Body of pancreas (tissue), 4 donors: ENCODE results near the gene CRABP1. TPM values are rescaled to one million over a fixed set of nuclear protein-coding genes. Genes with fewer than 3 reads are reported as not detected.

ENCODE experiments used
- ATAC-seq: fragments of 150-250 bp; one replicate; pipeline ENCODE4 v1.9.1; 2016
- DNase-seq, 4 donors: peaks; one replicate each; pipeline ENCODE4 v3.0.0-alpha.2; 2019
- H3K27ac ChIP-seq, 4 donors: fragments of 200-600 bp; sonication (generic); 1 replicate in 3 of 4; 2 replicates in 1 of 4; pipeline versions ENCODE4 v1.5.1 to v1.6.1; 2016 to 2019; ENCODE audit warnings: mild to moderate bottlenecking in 1 of 4, mixed read lengths in 1 of 4, moderate library complexity in 1 of 4
- H3K27me3 ChIP-seq, 2 donors: fragments of 200-600 bp; sonication (generic); one replicate each; pipeline ENCODE4 v1.6.0; 2016; ENCODE audit warnings: mild to moderate bottlenecking in 1 of 2
- H3K36me3 ChIP-seq, 2 donors: fragments of 200-600 bp; sonication (generic); replicated peaks in 1 of 2; 2 replicates each; pipeline ENCODE4 v1.5.1; 2016; ENCODE audit warnings: low read depth in 2 of 2; ENCODE audit not compliant: insufficient read depth in 1 of 2
- H3K4me1 ChIP-seq: fragments of 200-600 bp; sonication (generic); one replicate; pipeline ENCODE4 v1.6.0; 2016
- H3K4me3 ChIP-seq, 2 donors: fragments of 200-600 bp; sonication (generic); 1 replicate in 1 of 2; 2 replicates in 1 of 2; pipeline ENCODE4 v1.5.1; 2016 to 2019
- H3K9me3 ChIP-seq, 3 donors: fragments of 200-600 bp; sonication (generic); 1 replicate in 2 of 3; 2 replicates in 1 of 3; pipeline ENCODE4 v1.5.1; 2016
- POLR2A ChIP-seq, 3 donors: fragments of 450-650 bp; IDR thresholded peaks; one replicate each; pipeline ENCODE4 v1.6.1; 2016; ENCODE audit warnings: antibody characterized with exemption in 3 of 3, mild to moderate bottlenecking in 2 of 3
- WGBS, 2 donors: methylation state at CpG; one replicate each; pipeline ENCODE4 v1.1.5; 2017; 5-methylcytosine and 5-hydroxymethylcytosine counted together
- intact Hi-C: fragments of 100-400 bp; cut with DNase I; formaldehyde crosslinking; loops from one replicate; pipeline ENCODE4 v1.15.1; 2023
- total RNA-seq, 2 donors: library from RNA; depleted of rRNA; stranded (reverse); fragments of >200 nt; gene quantifications; one replicate each; pipeline ENCODE4 v1.1.0, GENCODE V29; 2016
- TF ChIP-seq, protein P1 (sequence below), 7 experiments: fragments of 450-650 bp in 4 of 7; fragments of 200-600 bp in 3 of 7; sonication (generic) in 3 of 7; IDR thresholded peaks; one replicate each; pipeline ENCODE4 v1.5.1; 2016 to 2019; ENCODE audit warnings: antibody characterized with exemption in 7 of 7

The CRABP1 gene
- total RNA-seq, 2 donors from 2014 or later: 1.6 TPM; not detected in 1

DNA sequence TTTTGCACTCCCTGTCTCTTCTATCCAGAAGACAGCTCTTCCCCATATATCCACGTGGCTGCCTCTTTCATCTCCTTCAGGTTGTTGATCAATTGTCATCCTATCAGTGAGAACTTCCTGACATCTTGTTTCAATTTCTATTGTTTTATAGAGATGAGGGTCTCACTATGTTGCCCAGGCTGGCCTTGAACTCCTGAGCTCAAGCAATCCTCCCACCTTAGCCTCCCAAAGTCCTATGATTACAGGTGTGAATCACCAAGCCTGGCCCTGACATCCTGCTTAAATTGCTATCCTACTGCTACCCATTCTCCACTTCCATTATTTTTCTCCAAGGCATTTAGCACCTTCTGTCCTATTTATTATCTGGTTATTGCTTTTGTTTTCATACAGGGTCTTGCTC, 53.0 kb downstream of the CRABP1 start:
- ATAC-seq (no peak), DNase-seq (no peak)
- WGBS, 2 donors: 71 to 82% methylated on average over 1 of the region's 1 CpG
- H3K36me3 ChIP-seq: no peaks in the 10 kb centered on the region
- H3K9me3 ChIP-seq: no peaks in the 10 kb centered on the region
- intact Hi-C loops: no loop called here
- TF ChIP-seq, protein P1, sequence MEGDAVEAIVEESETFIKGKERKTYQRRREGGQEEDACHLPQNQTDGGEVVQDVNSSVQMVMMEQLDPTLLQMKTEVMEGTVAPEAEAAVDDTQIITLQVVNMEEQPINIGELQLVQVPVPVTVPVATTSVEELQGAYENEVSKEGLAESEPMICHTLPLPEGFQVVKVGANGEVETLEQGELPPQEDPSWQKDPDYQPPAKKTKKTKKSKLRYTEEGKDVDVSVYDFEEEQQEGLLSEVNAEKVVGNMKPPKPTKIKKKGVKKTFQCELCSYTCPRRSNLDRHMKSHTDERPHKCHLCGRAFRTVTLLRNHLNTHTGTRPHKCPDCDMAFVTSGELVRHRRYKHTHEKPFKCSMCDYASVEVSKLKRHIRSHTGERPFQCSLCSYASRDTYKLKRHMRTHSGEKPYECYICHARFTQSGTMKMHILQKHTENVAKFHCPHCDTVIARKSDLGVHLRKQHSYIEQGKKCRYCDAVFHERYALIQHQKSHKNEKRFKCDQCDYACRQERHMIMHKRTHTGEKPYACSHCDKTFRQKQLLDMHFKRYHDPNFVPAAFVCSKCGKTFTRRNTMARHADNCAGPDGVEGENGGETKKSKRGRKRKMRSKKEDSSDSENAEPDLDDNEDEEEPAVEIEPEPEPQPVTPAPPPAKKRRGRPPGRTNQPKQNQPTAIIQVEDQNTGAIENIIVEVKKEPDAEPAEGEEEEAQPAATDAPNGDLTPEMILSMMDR (IDR thresholded peaks at IDR 0.05): no peak
- no peak for TF ChIP-seq POLR2A (IDR thresholded peaks at IDR 0.05)
- H3K4me3 ChIP-seq: no peak overlapping the region
- H3K4me1 ChIP-seq: peaks cover 7% of the 10 kb centered on the region
- H3K27me3 ChIP-seq: no peaks in the 10 kb centered on the region
- H3K27ac ChIP-seq: no peak overlapping the region

GRCh38 chr15:78394026-78394425, 53.9 kb downstream of the CRABP1 start:
- 56 to 79% methylated on average over 3 of the region's 3 CpGs for WGBS, 2 donors
- intact Hi-C loops: no loop called here
- DNase-seq (no peak), ATAC-seq (no peak)
- Histone ChIP-seq H3K4me1 (peaks cover 7% of the 10 kb centered on the region), H3K36me3 (no peaks in the 10 kb centered on the region), H3K9me3 (no peaks in the 10 kb centered on the region), H3K27ac (no peak overlapping the region), H3K27me3 (no peaks in the 10 kb centered on the region), H3K4me3 (no peak overlapping the region)
- TF ChIP-seq, protein P1 (IDR thresholded peaks at IDR 0.05): no peak
- TF ChIP-seq POLR2A (IDR thresholded peaks at IDR 0.05): no peak

DNA sequence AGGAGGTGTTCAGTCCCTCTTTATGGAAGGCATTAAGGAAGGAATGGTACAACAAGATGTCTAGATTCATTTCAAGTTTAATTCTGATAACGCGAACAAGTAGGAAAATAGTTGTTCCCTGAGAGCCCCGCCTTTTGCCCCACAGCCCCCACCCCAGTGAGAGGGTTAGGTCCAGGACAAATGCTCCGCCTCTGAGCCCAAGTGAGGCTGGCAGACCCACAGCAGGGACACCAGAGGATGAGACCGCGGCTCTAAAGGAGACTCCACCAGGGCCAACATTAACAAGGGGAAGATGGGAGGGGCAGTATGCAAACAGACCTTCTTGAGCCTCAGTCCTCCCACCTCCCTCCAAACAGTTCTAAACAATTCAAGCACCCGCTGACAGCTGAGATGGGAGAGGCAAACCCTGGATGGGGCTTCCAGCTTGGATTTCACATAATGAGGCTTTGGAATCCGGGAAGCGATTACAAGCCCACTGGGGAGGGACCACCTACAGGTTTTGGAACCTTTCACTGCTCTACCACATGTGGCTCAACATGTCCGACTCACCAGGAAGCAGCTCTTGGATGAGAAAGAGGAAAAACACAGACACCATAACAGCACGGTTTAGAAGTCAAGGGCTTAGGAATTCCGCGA, 54.9 kb downstream of the CRABP1 start:
- intact Hi-C loops: no loop called here
- ATAC-seq: no peak
- TF ChIP-seq, protein P1 (IDR thresholded peaks at IDR 0.05): no peak
- no peak for TF ChIP-seq POLR2A (IDR thresholded peaks at IDR 0.05)
- DNase-seq: no peak
- Histone ChIP-seq H3K4me3 (no peak overlapping the region), H3K36me3 (no peaks in the 10 kb centered on the region), H3K27me3 (no peaks in the 10 kb centered on the region), H3K4me1 (peaks cover 7% of the 10 kb centered on the region), H3K27ac (no peak overlapping the region), H3K9me3 (no peaks in the 10 kb centered on the region)
- WGBS, 2 donors: 58 to 73% methylated on average over 11 to 13 of the region's 13 CpGs

DNA sequence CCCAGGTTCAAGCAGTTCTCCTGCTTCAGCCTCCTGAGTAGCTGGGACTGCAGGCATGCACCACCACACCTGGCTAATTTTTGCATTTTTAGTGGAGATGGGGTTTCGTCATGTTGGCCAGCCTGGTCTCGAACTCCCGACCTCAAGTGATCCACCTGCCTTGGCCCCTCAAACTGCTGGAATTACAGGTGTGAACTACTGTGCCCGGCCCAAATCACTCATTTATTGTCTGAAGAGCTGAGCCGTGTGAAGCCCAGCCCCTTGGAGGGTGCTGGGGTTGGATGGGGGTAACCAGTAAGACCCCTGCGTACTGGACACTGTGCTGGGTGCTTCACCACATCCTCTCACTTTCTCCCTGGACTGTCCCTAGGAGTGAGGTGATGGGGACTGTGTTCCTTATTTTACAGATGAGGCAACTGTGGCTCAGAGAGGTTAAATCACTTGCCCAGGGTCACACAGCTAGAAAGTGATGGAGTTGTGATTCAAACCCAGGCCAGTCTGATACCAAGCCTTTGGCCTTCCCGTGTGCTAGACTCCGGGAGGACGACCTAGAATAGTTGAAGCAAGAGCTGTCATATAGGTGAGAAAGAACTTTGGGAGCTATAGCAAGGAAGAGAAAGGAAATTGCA, 56.1 kb downstream of the CRABP1 start:
- H3K27ac ChIP-seq: no peak overlapping the region
- no peaks in the 10 kb centered on the region for H3K36me3 ChIP-seq
- 78 to 94% methylated on average over 7 to 9 of the region's 9 CpGs for WGBS, 2 donors
- no peak for ATAC-seq
- no peaks in the 10 kb centered on the region for H3K9me3 ChIP-seq
- DNase-seq: no peak
- intact Hi-C loops: no loop called here
- no peaks in the 10 kb centered on the region for H3K27me3 ChIP-seq
- TF ChIP-seq POLR2A (IDR thresholded peaks at IDR 0.05): no peak
- TF ChIP-seq, protein P1 (IDR thresholded peaks at IDR 0.05): no peak
- H3K4me3 ChIP-seq: no peak overlapping the region
- H3K4me1 ChIP-seq: peaks cover 7% of the 10 kb centered on the region

- Histone ChIP-seq H3K4me3 (no peak overlapping the region), H3K4me1 (peaks cover 7% of the 10 kb centered on the region), H3K27ac (no peak overlapping the region), H3K27me3 (no peaks in the 10 kb centered on the region), H3K9me3 (no peaks in the 10 kb centered on the region), H3K36me3 (no peaks in the 10 kb centered on the region)
- ATAC-seq (peak; percentile 91), DNase-seq (peak; percentile 78 to 87 (median 85))
- intact Hi-C loops: no loop called here
- TF ChIP-seq POLR2A (IDR thresholded peaks at IDR 0.05): no peak
- TF ChIP-seq, protein P1 (IDR thresholded peaks at IDR 0.05): peak in 6 of 7 experiments; percentile 27 to 58 (median 47)
- 22 to 33% methylated on average over 8 to 9 of the region's 9 CpGs for WGBS, 2 donors
Measured at GRCh38 chr15:78396976-78397375, 56.8 kb downstream of the CRABP1 start.
